ENCODE results near the gene UBL4B. TPM values are rescaled to one million over a fixed set of nuclear protein-coding genes. Genes with fewer than 3 reads are reported as not detected.
"Not testable (repeated sequence)": the region's sequence is repeated elsewhere in the genome, so short reads cannot be mapped to it uniquely, and the experiment has no call there.

Gene UBL4B
- total RNA-seq, 1 experiment from 2014 or later: not detected

DNA sequence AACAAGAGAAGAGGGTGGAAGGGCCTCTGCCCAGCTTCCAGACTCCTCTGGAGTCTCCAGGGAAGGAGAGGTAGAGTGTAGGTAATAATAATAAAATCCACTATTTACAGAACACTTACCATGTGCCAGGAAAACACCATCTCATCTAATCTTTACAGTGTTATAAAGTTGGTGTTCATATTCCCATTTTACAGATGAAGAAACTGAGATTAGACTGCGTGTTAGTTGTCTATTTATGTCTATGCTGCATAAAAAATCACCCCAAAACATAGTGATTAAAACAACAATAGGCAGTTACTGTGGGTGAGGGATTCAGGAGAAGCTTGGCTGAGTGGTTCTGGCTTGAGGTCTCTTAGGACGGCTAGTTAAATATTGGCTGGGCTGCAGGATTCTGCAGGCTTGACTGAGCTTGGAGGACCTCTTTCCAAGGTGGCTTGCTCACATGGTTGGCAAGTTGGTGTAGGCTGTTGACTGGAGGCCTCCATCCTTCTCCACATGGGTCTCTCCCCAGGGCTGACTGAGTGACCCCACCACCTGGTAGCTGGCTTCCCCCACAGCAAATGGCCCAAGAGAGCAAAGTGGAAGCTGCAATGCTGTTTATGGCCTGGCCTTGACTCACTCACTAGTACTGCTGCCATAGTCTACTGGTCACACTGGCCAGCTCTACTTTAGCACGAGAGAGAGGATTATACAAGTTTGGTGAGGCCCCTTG is 35.3 kb upstream of the UBL4B start:
- no peaks in the 10 kb centered on the region for H3K4me1 Mint-ChIP-seq (ENCODE audit: insufficient read depth, unreplicated experiment)
- BruUV-seq (replicated peaks): no TSS peak
- no peaks in the 10 kb centered on the region for H3K27me3 Mint-ChIP-seq (ENCODE audit: insufficient read depth, unreplicated experiment)
- intact Hi-C loops (cut with micrococcal nuclease): no loop called here
- CTCF ChIA-PET: interaction anchor here (0.7 to 3.6 kb wide), 10 partner anchors 11 to 1594 kb away, joined by 3 to 15 read pairs (median 4); partner anchors contain the start of gene AHCYL1
- no peak for DNase-seq (ENCODE audit: unreplicated experiment)
- POLR2A ChIA-PET: interaction anchor here (0.6 to 1.5 kb wide), 2 partner anchors 11 to 41 kb away, joined by 3 to 6 read pairs; no protein-coding TSS in a partner anchor
- TF ChIP-seq, protein P1, sequence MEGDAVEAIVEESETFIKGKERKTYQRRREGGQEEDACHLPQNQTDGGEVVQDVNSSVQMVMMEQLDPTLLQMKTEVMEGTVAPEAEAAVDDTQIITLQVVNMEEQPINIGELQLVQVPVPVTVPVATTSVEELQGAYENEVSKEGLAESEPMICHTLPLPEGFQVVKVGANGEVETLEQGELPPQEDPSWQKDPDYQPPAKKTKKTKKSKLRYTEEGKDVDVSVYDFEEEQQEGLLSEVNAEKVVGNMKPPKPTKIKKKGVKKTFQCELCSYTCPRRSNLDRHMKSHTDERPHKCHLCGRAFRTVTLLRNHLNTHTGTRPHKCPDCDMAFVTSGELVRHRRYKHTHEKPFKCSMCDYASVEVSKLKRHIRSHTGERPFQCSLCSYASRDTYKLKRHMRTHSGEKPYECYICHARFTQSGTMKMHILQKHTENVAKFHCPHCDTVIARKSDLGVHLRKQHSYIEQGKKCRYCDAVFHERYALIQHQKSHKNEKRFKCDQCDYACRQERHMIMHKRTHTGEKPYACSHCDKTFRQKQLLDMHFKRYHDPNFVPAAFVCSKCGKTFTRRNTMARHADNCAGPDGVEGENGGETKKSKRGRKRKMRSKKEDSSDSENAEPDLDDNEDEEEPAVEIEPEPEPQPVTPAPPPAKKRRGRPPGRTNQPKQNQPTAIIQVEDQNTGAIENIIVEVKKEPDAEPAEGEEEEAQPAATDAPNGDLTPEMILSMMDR (IDR thresholded peaks at IDR 0.05; ENCODE audit: unreplicated experiment): no peak
- H3K9me3 Mint-ChIP-seq (ENCODE audit: unreplicated experiment): no peaks in the 10 kb centered on the region
- no peak overlapping the region for H3K4me3 Mint-ChIP-seq (ENCODE audit: unreplicated experiment)
- no peak overlapping the region for H3K27ac Mint-ChIP-seq (ENCODE audit: low read depth, unreplicated experiment)
- H3K36me3 Mint-ChIP-seq (ENCODE audit: insufficient read depth, unreplicated experiment): no peaks in the 10 kb centered on the region

DNA sequence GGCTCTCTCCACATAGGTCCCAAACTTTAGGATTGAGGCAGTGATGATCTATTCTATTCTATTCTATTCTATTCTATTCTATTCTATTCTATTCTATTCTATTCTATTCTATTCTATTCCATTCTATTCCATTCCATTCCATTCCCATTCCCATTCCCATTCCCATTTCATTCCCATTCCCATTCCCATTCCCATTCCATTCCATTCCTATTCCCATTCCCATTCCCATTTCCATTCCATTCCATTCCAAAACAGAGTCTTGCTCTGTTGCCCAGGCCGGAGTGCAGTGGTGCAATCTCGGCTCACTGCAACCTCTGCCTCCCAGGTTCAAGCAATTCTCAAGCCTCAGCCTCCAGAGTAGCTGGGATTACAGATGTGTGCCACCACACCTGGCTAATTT is 32.2 kb upstream of the UBL4B start:
- H3K4me3 Mint-ChIP-seq (ENCODE audit: unreplicated experiment); H3K27ac Mint-ChIP-seq (ENCODE audit: low read depth, unreplicated experiment); DNase-seq (ENCODE audit: unreplicated experiment); H3K4me1 Mint-ChIP-seq (ENCODE audit: insufficient read depth, unreplicated experiment); POLR2A ChIA-PET; H3K9me3 Mint-ChIP-seq (ENCODE audit: unreplicated experiment); H3K36me3 Mint-ChIP-seq (ENCODE audit: insufficient read depth, unreplicated experiment); intact Hi-C loops (cut with micrococcal nuclease); BruUV-seq (replicated peaks): not testable (repeated sequence)
- CTCF ChIA-PET: interaction anchor here (0.6 to 3.7 kb wide), 5 partner anchors 11 to 221 kb away, joined by 3 to 23 read pairs (median 8); no protein-coding TSS in a partner anchor
- peaks cover 15% of the 10 kb centered on the region for H3K27me3 Mint-ChIP-seq (ENCODE audit: insufficient read depth, unreplicated experiment)

DNA sequence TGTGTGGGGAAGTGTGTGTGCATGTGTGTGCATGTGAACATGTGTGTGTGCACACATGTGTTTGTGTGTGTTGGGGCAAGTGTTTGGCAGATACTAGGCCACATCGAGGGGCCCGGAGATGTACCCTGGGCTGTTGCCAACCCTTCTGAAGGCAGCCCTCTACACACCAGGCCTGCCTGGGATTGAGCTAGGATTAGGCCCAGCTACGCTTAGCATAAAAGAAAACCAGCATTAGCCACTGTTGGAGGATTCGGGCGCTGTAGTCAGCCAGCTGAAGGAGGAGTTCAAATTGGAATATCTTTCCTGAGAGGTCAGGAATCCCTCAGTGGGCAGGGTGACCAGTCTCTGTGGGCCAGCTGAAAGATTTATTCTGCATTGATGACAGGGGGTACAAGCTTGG is 31.2 kb upstream of the UBL4B start:
- Mint-ChIP-seq H3K27me3 (ENCODE audit: insufficient read depth, unreplicated experiment) (peaks cover 26% of the 10 kb centered on the region), H3K36me3 (ENCODE audit: insufficient read depth, unreplicated experiment) (no peaks in the 10 kb centered on the region), H3K4me1 (ENCODE audit: insufficient read depth, unreplicated experiment) (no peaks in the 10 kb centered on the region), H3K27ac (ENCODE audit: low read depth, unreplicated experiment) (no peak overlapping the region), H3K9me3 (ENCODE audit: unreplicated experiment) (no peaks in the 10 kb centered on the region), H3K4me3 (ENCODE audit: unreplicated experiment) (no peak overlapping the region)
- TF ChIP-seq, protein P1 (IDR thresholded peaks at IDR 0.05; ENCODE audit: unreplicated experiment): no peak
- POLR2A ChIA-PET: no interaction called here
- intact Hi-C loops (cut with micrococcal nuclease): no loop called here
- no peak for DNase-seq (ENCODE audit: unreplicated experiment)
- BruUV-seq (replicated peaks): no TSS peak
- CTCF ChIA-PET: interaction anchor here (0.6 to 3.7 kb wide), 7 partner anchors 10 to 466 kb away, joined by 3 to 23 read pairs (median 5); no protein-coding TSS in a partner anchor

DNA sequence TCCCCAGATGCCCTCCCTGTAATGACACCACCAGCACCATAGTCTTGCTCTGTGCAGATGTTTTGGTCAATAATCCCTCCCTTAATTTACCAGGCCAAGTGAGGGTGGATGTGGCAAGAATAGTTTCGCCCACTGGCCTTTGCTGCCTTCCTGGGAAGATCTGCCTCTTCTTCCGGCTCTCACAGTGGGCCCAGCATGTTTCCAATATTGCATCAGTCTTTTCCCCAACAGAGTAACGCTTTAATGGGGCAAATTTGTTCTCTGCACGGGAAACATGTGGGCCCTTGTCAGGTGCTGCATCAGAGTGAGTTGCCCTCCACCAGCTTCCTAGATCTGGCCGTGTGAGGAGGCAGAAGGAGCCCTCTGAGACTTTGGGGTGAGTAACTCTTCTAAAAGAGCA is 29.8 kb upstream of the UBL4B start:
- intact Hi-C loops (cut with micrococcal nuclease): no loop called here
- H3K4me3 Mint-ChIP-seq (ENCODE audit: unreplicated experiment): no peak overlapping the region
- TF ChIP-seq, protein P1 (IDR thresholded peaks at IDR 0.05; ENCODE audit: unreplicated experiment): no peak
- no peaks in the 10 kb centered on the region for H3K36me3 Mint-ChIP-seq (ENCODE audit: insufficient read depth, unreplicated experiment)
- no peaks in the 10 kb centered on the region for H3K4me1 Mint-ChIP-seq (ENCODE audit: insufficient read depth, unreplicated experiment)
- peaks cover 37% of the 10 kb centered on the region for H3K27me3 Mint-ChIP-seq (ENCODE audit: insufficient read depth, unreplicated experiment)
- no peak overlapping the region for H3K27ac Mint-ChIP-seq (ENCODE audit: low read depth, unreplicated experiment)
- CTCF ChIA-PET: interaction anchor here (1.0 to 3.7 kb wide), 6 partner anchors 8 to 43 kb away, joined by 3 to 21 read pairs (median 6); no protein-coding TSS in a partner anchor
- H3K9me3 Mint-ChIP-seq (ENCODE audit: unreplicated experiment): no peaks in the 10 kb centered on the region
- BruUV-seq (replicated peaks): no TSS peak
- DNase-seq (ENCODE audit: unreplicated experiment): no peak
- POLR2A ChIA-PET: no interaction called here

All from MCF 10A (cell line).